Activated CD4-positive, alpha-beta T cell treated with anti-CD3 and anti-CD28 coated beads, Interleukin-2, amount 50 U/mL, for 4 hours (primary cell): ENCODE measurements around the gene CASP3.
"Not testable (repeated sequence)": the region's sequence is repeated elsewhere in the genome, so short reads cannot be mapped to it uniquely, and the experiment has no call there.

ENCODE experiments used
- DNase-seq, 2 experiments: peaks; one replicate each; pipeline ENCODE4 v3.0.0-alpha.2; 2020

Gene CASP3

GRCh38 chr4:184591747-184592270 lies 57.4 kb downstream of the CASP3 start:
- DNase-seq, result not testable (repeated sequence)

- no peak for DNase-seq
These were observed 58.1 kb downstream of the CASP3 start for GRCh38 chr4:184591070-184591677.

GRCh38 chr4:184590196-184590595 lies 59.1 kb downstream of the CASP3 start:
- DNase-seq, result no peak

GRCh38 chr4:184588893-184589292 lies 60.4 kb downstream of the CASP3 start:
- DNase-seq, result no peak

GRCh38 chr4:184587701-184588100 lies 61.5 kb downstream of the CASP3 start:
- no peak for DNase-seq

- DNase-seq, result no peak
These were observed 62.0 kb downstream of the CASP3 start for GRCh38 chr4:184587221-184587620.

- DNase-seq, result no peak
These were observed 65.3 kb downstream of the CASP3 start for GRCh38 chr4:184583738-184584502.
